Uterus (tissue), 4 donors: ENCODE measurements around the gene IKZF3. TPM values are rescaled to one million over a fixed set of nuclear protein-coding genes. Genes with fewer than 3 reads are reported as not detected.

Experiments used
- DNase-seq, 2 donors: peaks; one replicate each; pipeline ENCODE4 v3.0.0-alpha.2; 2019 to 2020
- H3K27ac ChIP-seq, 2 donors: fragments of 200-600 bp; sonication (generic); 1 replicate in 1 of 2; 2 replicates in 1 of 2; pipeline ENCODE4 v1.5.1; 2016 to 2018
- H3K27me3 ChIP-seq, 2 donors: fragments of 200-600 bp; sonication (generic); one replicate each; pipeline ENCODE4 v1.5.1; 2018 to 2019; ENCODE audit warnings: control low read depth in 1 of 2
- H3K36me3 ChIP-seq, 2 donors: fragments of 200-600 bp; sonication (generic); one replicate each; pipeline ENCODE4 v1.5.1; 2019; ENCODE audit warnings: control low read depth in 1 of 2
- H3K4me1 ChIP-seq, 2 donors: fragments of 200-600 bp; sonication (generic); one replicate each; pipeline ENCODE4 v1.5.1; 2018 to 2019; ENCODE audit warnings: control low read depth in 1 of 2
- H3K4me3 ChIP-seq, 2 donors: fragments of 200-600 bp; sonication (generic); 1 replicate in 1 of 2; 2 replicates in 1 of 2; pipeline ENCODE4 v1.5.1; 2018 to 2019; ENCODE audit warnings: mild to moderate bottlenecking in 1 of 2
- H3K9me3 ChIP-seq, 2 donors: fragments of 200-600 bp; sonication (generic); one replicate each; pipeline ENCODE4 v1.5.1; 2019; ENCODE audit warnings: control low read depth in 1 of 2
- POLR2A ChIP-seq, 2 donors: fragments of 450-650 bp; IDR thresholded peaks; one replicate each; pipeline ENCODE4 v1.6.1; 2016; ENCODE audit warnings: antibody characterized with exemption in 2 of 2, mild to moderate bottlenecking in 1 of 2, moderate library complexity in 1 of 2
- intact Hi-C: fragments of 100-400 bp; cut with DNase I; formaldehyde crosslinking; loops from one replicate; pipeline ENCODE4 v1.15.1; 2023; ENCODE audit warnings: low total_unique reads
- total RNA-seq, 4 donors: library from RNA; depleted of rRNA in 3 of 4; stranded (reverse); fragments of >200 nt in 3 of 4; gene quantifications; one replicate each; pipeline versions ENCODE4 v1.1.0 to v1.2.4, GENCODE V29; 2014 to 2023
- TF ChIP-seq, protein P1 (sequence below), 4 experiments: fragments of 200-600 bp in 2 of 4; fragments of 450-650 bp in 2 of 4; sonication (generic) in 2 of 4; IDR thresholded peaks; one replicate each; pipeline ENCODE4 v1.5.1; 2016 to 2019; ENCODE audit warnings: antibody characterized with exemption in 4 of 4, mild to moderate bottlenecking in 2 of 4, moderate library complexity in 1 of 4
- donor health status: DM: yes; HTN: yes; CAD: no.

IKZF3 gene
- total RNA-seq, 4 donors from 2014 or later: 0.88 to 2.1 (median 1.6) TPM

DNA sequence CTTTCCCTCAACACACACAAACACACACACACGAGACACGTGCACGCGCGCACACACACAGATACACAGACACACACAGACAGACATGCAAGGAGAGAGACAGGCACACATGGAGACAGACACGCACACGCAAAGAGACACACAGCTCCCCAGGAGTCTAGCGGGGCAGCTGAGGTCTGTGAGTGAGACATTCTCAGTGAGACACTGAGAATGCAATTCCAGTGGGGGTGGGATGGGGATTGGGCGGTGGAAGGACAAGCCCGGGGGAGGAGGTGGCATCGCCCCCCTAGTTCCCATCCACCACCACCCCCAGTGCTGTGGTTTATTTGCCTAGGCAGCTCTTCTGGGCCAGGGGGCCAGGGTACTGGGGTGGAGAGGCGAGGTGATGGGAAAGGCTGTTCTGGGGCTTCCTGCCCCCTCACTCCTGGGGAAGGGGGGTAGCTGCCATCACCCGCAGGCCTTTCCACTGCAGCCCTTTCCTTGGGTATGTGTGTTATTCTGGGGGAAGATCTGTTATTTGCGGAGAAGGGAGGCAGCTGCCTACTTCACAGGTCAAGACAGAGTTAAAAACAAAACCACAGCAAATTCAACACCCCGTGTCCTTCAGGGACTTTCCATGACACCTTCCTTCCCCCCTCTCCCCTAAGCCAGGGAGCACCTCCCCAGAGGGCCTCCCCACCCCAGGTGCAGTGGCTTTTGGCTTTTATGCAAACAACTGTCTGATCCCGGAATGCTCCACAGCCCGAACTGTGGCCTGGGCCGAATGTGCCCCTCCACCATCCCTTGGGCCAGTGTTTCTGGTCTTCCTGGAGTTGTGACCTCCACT is 108.3 kb downstream of the IKZF3 start:
- no peaks in the 10 kb centered on the region for H3K9me3 ChIP-seq
- H3K27ac ChIP-seq: peak overlapping the region in 1 of 2 donors; percentile 91
- intact Hi-C loops: no loop called here
- no peaks in the 10 kb centered on the region for H3K36me3 ChIP-seq
- no peaks in the 10 kb centered on the region for H3K4me1 ChIP-seq
- no peak overlapping the region for H3K4me3 ChIP-seq
- H3K27me3 ChIP-seq: no peaks in the 10 kb centered on the region
- DNase-seq: no peak
- TF ChIP-seq, protein P1, sequence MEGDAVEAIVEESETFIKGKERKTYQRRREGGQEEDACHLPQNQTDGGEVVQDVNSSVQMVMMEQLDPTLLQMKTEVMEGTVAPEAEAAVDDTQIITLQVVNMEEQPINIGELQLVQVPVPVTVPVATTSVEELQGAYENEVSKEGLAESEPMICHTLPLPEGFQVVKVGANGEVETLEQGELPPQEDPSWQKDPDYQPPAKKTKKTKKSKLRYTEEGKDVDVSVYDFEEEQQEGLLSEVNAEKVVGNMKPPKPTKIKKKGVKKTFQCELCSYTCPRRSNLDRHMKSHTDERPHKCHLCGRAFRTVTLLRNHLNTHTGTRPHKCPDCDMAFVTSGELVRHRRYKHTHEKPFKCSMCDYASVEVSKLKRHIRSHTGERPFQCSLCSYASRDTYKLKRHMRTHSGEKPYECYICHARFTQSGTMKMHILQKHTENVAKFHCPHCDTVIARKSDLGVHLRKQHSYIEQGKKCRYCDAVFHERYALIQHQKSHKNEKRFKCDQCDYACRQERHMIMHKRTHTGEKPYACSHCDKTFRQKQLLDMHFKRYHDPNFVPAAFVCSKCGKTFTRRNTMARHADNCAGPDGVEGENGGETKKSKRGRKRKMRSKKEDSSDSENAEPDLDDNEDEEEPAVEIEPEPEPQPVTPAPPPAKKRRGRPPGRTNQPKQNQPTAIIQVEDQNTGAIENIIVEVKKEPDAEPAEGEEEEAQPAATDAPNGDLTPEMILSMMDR (IDR thresholded peaks at IDR 0.05): no peak
- no peak for TF ChIP-seq POLR2A (IDR thresholded peaks at IDR 0.05)

DNA sequence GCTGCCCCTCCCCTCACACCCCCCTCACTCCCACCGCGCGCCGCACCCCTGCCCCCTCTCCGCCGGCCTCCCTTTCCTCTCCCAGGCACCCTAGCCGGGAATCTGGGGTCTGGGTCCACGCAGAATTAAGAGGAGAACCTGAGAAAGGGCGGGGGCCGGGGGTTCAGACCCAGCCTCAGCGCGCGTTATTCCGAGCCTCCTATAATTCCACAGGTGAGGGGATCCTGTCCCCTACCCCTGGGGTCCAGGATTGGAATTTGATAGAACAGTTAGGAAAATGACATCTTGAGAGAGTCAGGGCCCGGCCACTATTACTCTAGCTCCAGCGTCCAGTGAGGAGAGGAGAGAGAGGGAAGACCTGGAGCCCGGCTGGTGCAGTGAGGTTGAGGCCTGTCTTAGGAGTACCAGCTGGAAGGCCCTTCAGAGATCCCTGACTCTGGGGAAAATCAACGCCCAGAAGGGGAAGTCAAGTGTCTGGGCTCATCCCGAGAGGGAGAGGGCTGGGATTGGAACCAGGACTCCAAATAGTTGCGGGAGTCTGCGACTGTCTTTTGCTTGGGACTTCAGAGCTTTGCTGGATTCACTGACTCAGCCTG is 109.1 kb downstream of the IKZF3 start:
- DNase-seq: no peak
- no peaks in the 10 kb centered on the region for H3K4me1 ChIP-seq
- TF ChIP-seq, protein P1 (IDR thresholded peaks at IDR 0.05): no peak
- TF ChIP-seq POLR2A (IDR thresholded peaks at IDR 0.05): no peak
- H3K4me3 ChIP-seq: peak overlapping the region; percentile 66 to 72
- H3K9me3 ChIP-seq: no peaks in the 10 kb centered on the region
- no peaks in the 10 kb centered on the region for H3K36me3 ChIP-seq
- no peaks in the 10 kb centered on the region for H3K27me3 ChIP-seq
- intact Hi-C loops: loop anchor here (5.0 kb wide), 1 partner anchor 133 kb away; no protein-coding TSS in a partner anchor
- H3K27ac ChIP-seq: peak overlapping the region; percentile 91 to 96

DNA sequence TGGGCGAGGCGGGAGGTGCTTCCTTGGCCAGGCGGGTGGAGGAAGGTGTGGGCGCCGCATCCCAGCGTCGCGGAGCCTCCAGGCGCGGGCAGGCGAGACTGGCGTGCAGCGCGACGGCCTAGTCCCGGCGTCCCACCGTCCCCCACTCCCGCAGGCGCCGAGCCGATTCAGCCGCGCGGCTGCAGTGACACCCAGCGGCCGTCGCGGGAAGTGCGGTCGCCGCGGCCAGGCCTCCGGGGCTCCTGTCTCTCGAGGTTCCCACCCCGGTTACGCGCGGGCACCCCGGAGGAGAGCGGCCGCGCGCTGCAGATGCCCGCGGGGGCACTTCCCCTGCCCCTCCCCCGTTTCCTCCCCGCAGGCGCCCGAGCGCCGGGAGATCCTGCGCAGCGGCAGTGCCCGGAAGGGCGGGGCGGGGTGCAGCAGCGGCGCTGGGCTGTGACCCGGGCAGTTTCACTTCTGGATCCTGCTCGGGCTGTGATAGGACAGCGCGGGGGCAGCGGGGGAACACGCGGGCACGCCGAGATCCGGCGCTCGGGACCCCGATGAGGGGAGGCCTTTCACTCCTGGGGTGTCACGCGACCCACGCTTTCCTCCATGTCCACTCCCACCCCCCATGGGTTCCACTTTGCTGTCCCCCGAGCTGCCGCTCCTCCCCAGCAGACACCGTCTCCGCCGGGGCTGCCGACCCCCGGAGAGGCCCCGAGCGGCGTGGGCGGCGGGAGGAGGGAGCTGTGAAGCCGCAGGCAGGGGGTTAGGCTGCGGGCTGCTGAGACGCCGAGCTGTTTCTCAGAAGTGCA is 109.8 kb downstream of the IKZF3 start:
- H3K27me3 ChIP-seq: no peaks in the 10 kb centered on the region
- TF ChIP-seq, protein P1 (IDR thresholded peaks at IDR 0.05): peak; percentile 92 to 99 (median 96)
- TF ChIP-seq POLR2A (IDR thresholded peaks at IDR 0.05): peak; percentile 52 to 67
- DNase-seq: peak; percentile 84 to 89
- H3K36me3 ChIP-seq: no peaks in the 10 kb centered on the region
- peak overlapping the region; percentile 91 to 96 for H3K27ac ChIP-seq
- no peaks in the 10 kb centered on the region for H3K9me3 ChIP-seq
- intact Hi-C loops: loop anchor here (5.0 kb wide), 1 partner anchor 132 kb away; no protein-coding TSS in a partner anchor
- H3K4me3 ChIP-seq: peak overlapping the region; percentile 66 to 72
- no peaks in the 10 kb centered on the region for H3K4me1 ChIP-seq

DNA sequence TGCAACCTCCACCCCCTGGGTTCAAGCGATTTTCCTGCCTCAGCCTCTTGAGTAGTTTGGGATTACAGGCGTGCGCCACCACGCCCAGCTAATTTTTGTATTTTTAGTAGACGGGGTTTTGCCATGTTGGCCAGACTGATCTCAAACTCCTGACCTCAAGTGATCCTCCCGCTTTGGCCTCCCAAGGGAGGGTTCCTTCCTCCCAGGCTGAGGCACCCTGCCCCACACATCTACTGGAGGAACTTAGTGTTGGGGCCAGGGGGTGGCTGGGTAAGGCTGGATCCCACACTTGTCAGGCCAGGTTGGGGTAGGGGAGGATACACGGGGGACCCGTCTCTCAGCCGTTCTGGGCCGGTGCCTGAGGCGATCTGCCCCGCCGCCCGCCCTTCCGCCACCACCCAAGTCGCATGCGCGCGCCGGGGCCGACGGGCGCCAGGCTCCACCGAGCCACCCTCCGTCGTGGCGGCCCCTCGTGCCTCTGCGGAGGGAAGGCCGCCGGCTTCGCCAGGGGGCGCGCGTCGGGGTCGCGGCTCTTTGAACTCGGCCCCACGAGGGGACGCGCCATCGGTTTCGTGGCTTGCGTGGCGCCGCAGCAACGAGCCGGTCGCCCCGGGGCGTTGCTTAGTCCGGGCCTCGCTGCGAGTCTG is 110.5 kb downstream of the IKZF3 start:
- no peaks in the 10 kb centered on the region for H3K4me1 ChIP-seq
- no peaks in the 10 kb centered on the region for H3K9me3 ChIP-seq
- TF ChIP-seq POLR2A (IDR thresholded peaks at IDR 0.05): peak; percentile 6 to 24
- TF ChIP-seq, protein P1 (IDR thresholded peaks at IDR 0.05): no peak
- H3K27ac ChIP-seq: peak overlapping the region; percentile 91 to 96
- no peaks in the 10 kb centered on the region for H3K36me3 ChIP-seq
- H3K4me3 ChIP-seq: peak overlapping the region; percentile 66 to 72
- no peak for DNase-seq
- H3K27me3 ChIP-seq: no peaks in the 10 kb centered on the region
- intact Hi-C loops: loop anchor here (5.0 kb wide), 1 partner anchor 131 kb away; no protein-coding TSS in a partner anchor
